Neural cell (in vitro differentiated cells): Measurements from ENCODE around the gene ANKRD34B.

ENCODE experiments used
- CTCF ChIP-seq: fragments of 450-650 bp; IDR thresholded peaks from 2 replicates; pipeline ENCODE4 v1.5.1; 2014; ENCODE audit warnings: antibody characterized with exemption, mild to moderate bottlenecking, moderate library complexity; ENCODE audit not compliant: poor library complexity, severe bottlenecking
- EP300 ChIP-seq: fragments of 450-650 bp; conservative IDR thresholded peaks from 2 replicates; pipeline ENCODE4 v1.6.1; 2014; ENCODE audit warnings: antibody characterized with exemption, mild to moderate bottlenecking, moderate library complexity; ENCODE audit not compliant: poor library complexity, severe bottlenecking
- EZH2 ChIP-seq: fragments of 200-600, 300-800 bp; shearing (Covaris generic), sonication (generic); IDR thresholded peaks from 2 replicates; pipeline ENCODE4 v1.6.1; 2014; ENCODE audit warnings: antibody characterized with exemption, low read length, borderline replicate concordance, mild to moderate bottlenecking; ENCODE audit not compliant: insufficient read depth, poor library complexity, severe bottlenecking
- POLR2AphosphoS5 ChIP-seq: IDR thresholded peaks from 2 replicates; pipeline ENCODE4 v1.6.1; 2012
- RAD21 ChIP-seq: fragments of 450-650 bp; conservative IDR thresholded peaks from 2 replicates; pipeline ENCODE4 v1.6.1; 2014; ENCODE audit warnings: antibody characterized with exemption, mild to moderate bottlenecking, moderate library complexity
- REST ChIP-seq: IDR thresholded peaks from 2 replicates; pipeline ENCODE4 v1.6.1; 2012; ENCODE audit warnings: borderline replicate concordance
- SMC3 ChIP-seq: fragments of 450-650 bp; conservative IDR thresholded peaks from 2 replicates; pipeline ENCODE4 v1.6.1; 2014; ENCODE audit warnings: antibody characterized with exemption, mild to moderate bottlenecking, moderate library complexity; ENCODE audit not compliant: poor library complexity

- TF ChIP-seq CTCF (no peak), RAD21 (no peak), EP300 (no peak), EZH2 (no peak), POLR2AphosphoS5 (no peak), REST (no peak), SMC3 (no peak)
Observed at GRCh38 chr5:80565330-80565729, 4.8 kb downstream of the ANKRD34B start.
